Calu3 (cell line): ENCODE results near the gene SPATA13. TPM values are rescaled to one million over a fixed set of nuclear protein-coding genes. Genes with fewer than 3 reads are reported as not detected.

Experiments used
- BruUV-seq: library from RNA; stranded (reverse); fragments of 400-500 nt; replicated peaks from 2 replicates; lab custom pipeline; 2021; lab: Mats Ljungman, UMichigan
- CTCF ChIA-PET: fragments of 300-600 bp; sonication (Branson Sonifier 250); formaldehyde crosslinking; loops from one replicate; lab custom pipeline; 2022; ENCODE audit warnings: antibody characterized with exemption; lab: Charles Lee
- DNase-seq: peaks from one replicate; pipeline ENCODE4 v3.0.0; 2022
- H3K27ac Mint-ChIP-seq: one replicate; pipeline ENCODE4 v1.8.0; 2022; ENCODE audit warnings: mixed read lengths; ENCODE audit not compliant: unreplicated experiment
- H3K27me3 Mint-ChIP-seq: one replicate; pipeline ENCODE4 v1.8.0; 2022; ENCODE audit warnings: mixed read lengths; ENCODE audit not compliant: unreplicated experiment
- H3K36me3 Mint-ChIP-seq: one replicate; pipeline ENCODE4 v1.8.0; 2022; ENCODE audit warnings: mild to moderate bottlenecking, moderate library complexity, mixed read lengths; ENCODE audit not compliant: insufficient read depth, unreplicated experiment
- H3K4me1 Mint-ChIP-seq: one replicate; pipeline ENCODE4 v1.8.0; 2022; ENCODE audit warnings: mild to moderate bottlenecking, low read depth, mixed read lengths; ENCODE audit not compliant: unreplicated experiment
- H3K4me3 Mint-ChIP-seq: one replicate; pipeline ENCODE4 v1.8.0; 2022; ENCODE audit warnings: mild to moderate bottlenecking, low read depth, moderate library complexity, mixed read lengths; ENCODE audit not compliant: unreplicated experiment
- H3K9me3 Mint-ChIP-seq: one replicate; pipeline ENCODE4 v1.8.0; 2022; ENCODE audit warnings: low read depth, mixed read lengths; ENCODE audit not compliant: unreplicated experiment
- intact Hi-C: fragments of 100-400 bp; cut with micrococcal nuclease; formaldehyde crosslinking; loops from one replicate; pipeline ENCODE4 v1.10.0; 2022; ENCODE audit not compliant: unreplicated experiment
- total RNA-seq: library from RNA; stranded (reverse); gene quantifications from 2 replicates; pipeline ENCODE4 v1.2.3, GENCODE V29; 2022
- TF ChIP-seq, protein P1 (sequence below): fragments of 200-600 bp; IDR thresholded peaks from one replicate; pipeline ENCODE4 v1.8.0; 2022; ENCODE audit warnings: antibody characterized with exemption; ENCODE audit not compliant: unreplicated experiment

The SPATA13 gene
- total RNA-seq, 1 experiment from 2014 or later = 33.8 TPM

DNA sequence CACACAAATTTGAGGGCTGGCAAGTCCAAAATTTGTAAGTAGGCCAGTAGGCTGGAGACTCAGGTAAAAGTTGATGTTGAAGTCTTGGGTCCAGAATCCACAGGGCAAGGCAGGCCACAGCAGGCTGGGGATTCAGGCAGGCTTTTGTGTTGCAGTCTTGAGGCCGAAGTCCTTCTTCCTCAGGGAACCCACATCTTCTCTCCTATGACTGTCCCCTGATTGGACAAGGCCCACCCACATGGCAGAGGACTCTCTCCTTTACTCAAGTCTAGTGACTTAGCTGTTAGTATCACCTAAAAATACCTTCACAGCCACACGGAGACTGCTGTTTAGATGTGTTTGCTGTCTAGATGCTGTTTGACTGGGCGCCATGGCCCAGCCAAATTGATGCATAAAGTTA, 9.9 kb upstream of the SPATA13 start:
- no TSS peak for BruUV-seq
- CTCF ChIA-PET = interaction anchor here (0.7 to 1.4 kb wide), 2 partner anchors 50 to 97 kb away, joined by 3 to 4 read pairs; no protein-coding TSS in a partner anchor
- Mint-ChIP-seq H3K9me3 (no peaks in the 10 kb centered on the region), H3K4me3 (no peak overlapping the region), H3K36me3 (peaks cover 5% of the 10 kb centered on the region), H3K27me3 (no peaks in the 10 kb centered on the region), H3K4me1 (peaks cover 62% of the 10 kb centered on the region), H3K27ac (no peak overlapping the region)
- intact Hi-C loops = no loop called here
- DNase-seq = no peak
- TF ChIP-seq, protein P1, sequence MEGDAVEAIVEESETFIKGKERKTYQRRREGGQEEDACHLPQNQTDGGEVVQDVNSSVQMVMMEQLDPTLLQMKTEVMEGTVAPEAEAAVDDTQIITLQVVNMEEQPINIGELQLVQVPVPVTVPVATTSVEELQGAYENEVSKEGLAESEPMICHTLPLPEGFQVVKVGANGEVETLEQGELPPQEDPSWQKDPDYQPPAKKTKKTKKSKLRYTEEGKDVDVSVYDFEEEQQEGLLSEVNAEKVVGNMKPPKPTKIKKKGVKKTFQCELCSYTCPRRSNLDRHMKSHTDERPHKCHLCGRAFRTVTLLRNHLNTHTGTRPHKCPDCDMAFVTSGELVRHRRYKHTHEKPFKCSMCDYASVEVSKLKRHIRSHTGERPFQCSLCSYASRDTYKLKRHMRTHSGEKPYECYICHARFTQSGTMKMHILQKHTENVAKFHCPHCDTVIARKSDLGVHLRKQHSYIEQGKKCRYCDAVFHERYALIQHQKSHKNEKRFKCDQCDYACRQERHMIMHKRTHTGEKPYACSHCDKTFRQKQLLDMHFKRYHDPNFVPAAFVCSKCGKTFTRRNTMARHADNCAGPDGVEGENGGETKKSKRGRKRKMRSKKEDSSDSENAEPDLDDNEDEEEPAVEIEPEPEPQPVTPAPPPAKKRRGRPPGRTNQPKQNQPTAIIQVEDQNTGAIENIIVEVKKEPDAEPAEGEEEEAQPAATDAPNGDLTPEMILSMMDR = no peak

DNA sequence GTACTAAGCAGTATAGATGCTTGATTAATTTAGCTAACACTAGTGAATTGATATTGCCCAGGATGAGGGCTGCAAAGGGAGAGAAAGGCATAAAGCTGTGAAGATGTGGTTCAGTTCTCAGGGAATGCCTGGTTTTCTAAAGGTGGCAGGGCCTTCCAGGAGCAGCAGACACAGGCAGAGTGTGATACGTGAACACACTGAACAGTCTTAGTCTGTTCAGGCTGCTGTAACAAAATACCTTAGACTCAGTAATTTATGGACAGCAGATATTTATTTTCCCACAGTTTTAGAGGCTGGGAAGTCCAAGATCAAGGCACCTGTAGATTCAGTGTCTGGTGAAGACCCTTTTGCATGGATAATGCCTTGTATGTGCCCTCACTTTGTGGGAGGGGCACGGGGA, 8.7 kb upstream of the SPATA13 start:
- no peak overlapping the region for H3K27ac Mint-ChIP-seq
- H3K4me1 Mint-ChIP-seq = peaks cover 54% of the 10 kb centered on the region
- peaks cover 5% of the 10 kb centered on the region for H3K36me3 Mint-ChIP-seq
- CTCF ChIA-PET = no interaction called here
- H3K9me3 Mint-ChIP-seq = no peaks in the 10 kb centered on the region
- no peaks in the 10 kb centered on the region for H3K27me3 Mint-ChIP-seq
- DNase-seq = no peak
- BruUV-seq = no TSS peak
- TF ChIP-seq, protein P1 = no peak
- no peak overlapping the region for H3K4me3 Mint-ChIP-seq
- intact Hi-C loops = no loop called here

DNA sequence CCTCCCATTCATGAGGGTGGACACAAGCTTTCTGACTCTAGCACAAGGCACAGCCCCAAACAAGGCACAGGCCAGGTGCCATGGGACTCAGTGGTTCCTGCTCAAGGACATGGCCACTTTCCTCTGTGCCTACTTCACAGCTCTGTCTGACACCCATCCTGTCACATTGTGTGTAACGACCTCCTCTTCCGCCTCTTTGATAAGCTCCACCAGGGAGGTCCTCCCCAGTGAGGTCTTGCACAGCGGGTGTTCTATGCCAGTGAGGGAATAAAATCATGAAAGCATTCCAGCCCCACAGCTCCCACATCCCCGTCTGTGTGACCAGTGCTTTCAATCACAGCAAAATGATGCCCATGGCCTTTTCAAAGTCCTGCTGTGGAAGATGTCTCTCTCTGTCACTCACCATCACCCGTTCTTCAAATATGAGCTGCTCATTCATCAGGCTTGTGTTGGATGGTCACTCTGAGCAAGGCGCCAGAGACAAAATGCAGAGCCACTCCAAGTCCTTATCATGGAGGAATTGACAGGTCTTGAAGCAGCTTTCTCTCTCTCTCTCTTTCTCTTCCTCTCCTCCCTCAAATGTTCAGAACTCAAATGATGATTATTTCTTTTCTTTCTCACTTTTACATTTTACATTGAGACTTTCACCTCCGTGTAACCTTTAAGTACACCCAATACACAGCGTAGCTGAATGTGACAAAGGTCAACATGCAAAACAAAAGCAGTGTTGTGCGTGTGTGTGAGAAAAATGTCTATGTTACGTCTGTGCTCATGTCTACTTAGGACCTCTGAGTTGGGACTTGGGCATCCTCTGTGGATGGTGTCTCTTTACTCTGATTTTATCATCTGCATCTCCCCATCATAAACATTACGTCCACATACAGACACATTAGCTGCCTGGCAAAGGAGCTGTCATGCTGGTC, 8.0 kb upstream of the SPATA13 start:
- Mint-ChIP-seq H3K9me3 (no peaks in the 10 kb centered on the region), H3K4me1 (peaks cover 47% of the 10 kb centered on the region), H3K27ac (peak overlapping the region; percentile 10), H3K36me3 (peaks cover 5% of the 10 kb centered on the region), H3K4me3 (no peak overlapping the region), H3K27me3 (no peaks in the 10 kb centered on the region)
- DNase-seq = no peak
- intact Hi-C loops = no loop called here
- CTCF ChIA-PET = no interaction called here
- BruUV-seq = no TSS peak
- TF ChIP-seq, protein P1 = no peak

DNA sequence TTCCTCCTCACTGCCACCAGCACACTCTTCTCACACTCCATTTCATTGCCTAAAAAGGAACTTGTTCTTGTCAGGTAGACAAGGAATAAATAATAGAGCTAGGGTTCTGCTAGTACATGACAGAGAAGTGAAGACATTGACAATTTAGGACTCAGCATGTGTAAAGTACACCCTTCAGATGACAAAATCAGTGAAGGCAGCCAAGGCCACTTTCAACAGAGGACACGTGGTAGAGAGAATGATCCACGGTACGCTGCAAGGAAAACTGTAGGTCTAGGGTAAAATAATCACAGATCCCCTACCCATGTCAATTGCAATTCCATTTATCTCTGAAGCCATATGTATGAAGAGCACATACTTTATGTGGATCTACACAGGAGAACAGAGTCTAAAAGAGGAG, 7.2 kb upstream of the SPATA13 start:
- Mint-ChIP-seq H3K4me1 (peaks cover 39% of the 10 kb centered on the region), H3K9me3 (no peaks in the 10 kb centered on the region), H3K36me3 (peaks cover 5% of the 10 kb centered on the region), H3K27ac (no peak overlapping the region), H3K27me3 (no peaks in the 10 kb centered on the region), H3K4me3 (no peak overlapping the region)
- CTCF ChIA-PET = interaction anchor here (0.7 kb wide), 1 partner anchor 33 kb away, joined by 3 read pairs; no protein-coding TSS in a partner anchor
- TF ChIP-seq, protein P1 = no peak
- intact Hi-C loops = no loop called here
- DNase-seq = no peak
- BruUV-seq = no TSS peak
